GM15510 (cell line): ENCODE measurements around the gene CYP1A1.
A peak's percentile ranks its signal among the peaks of the same experiment; 100 is the strongest.

ENCODE experiments used
- POLR2A ChIP-seq: IDR thresholded peaks from 3 replicates; pipeline ENCODE4 v1.6.1; 2011; ENCODE audit warnings: borderline replicate concordance; ENCODE audit not compliant: insufficient read length; ENCODE audit errors: extremely low read depth

Gene CYP1A1

DNA sequence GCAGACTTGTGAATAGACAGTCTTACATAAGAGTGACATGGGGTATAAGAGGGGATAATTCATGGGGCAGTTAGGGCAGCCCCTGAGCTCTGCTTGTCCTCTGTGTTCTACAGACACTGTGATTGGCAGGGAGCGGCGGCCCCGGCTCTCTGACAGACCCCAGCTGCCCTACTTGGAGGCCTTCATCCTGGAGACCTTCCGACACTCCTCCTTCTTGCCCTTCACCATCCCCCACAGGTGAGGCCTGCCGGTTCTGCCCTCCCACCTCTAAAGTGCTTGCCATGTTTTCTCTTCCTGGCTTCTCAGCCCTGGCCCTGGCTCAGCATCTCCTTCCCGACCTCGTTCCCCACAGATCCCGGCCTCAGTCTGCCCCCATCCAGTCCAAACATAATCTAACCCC lies 26.7 kb upstream of the CYP1A1 start:
- TF ChIP-seq POLR2A, result no peak

- TF ChIP-seq POLR2A, result no peak
Observed at GRCh38 chr15:74750751-74751150, 25.4 kb upstream of the CYP1A1 start.

- no peak for TF ChIP-seq POLR2A
Observed at GRCh38 chr15:74749832-74750231, 24.5 kb upstream of the CYP1A1 start.

DNA sequence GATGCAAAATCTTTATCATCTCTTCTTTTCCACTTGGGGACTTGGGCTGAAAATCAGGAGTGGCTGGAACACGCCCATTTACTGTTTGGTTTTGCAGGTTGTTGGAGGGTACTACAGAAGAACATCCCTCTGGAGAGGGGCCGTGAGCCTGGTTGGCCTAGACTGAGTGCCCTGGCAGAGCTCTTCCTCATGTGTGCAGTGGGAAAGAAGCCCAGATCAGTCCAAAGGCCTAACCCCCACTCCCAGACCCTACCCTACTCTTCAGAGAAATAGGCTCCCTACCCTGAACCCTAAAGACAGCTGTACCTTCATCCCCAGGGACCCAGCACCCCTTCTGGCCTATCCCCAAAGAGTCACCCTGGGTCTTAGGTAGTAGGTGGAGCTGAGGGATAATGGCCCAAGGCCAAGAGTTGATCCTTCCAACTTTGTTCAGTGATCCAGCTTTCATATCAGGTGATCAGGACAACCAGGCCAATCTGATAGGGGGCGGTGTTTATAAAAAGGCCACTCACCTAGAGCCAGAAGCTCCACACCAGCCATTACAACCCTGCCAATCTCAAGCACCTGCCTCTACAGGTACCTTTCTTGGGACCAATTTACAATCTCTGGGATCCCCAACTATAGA lies 23.1 kb upstream of the CYP1A1 start, which contains the start of gene CYP1A2:
Gene CYP1A2 (plus strand): TSS at position 524 of the 625 bp plus-strand sequence. CDS start 894 bp downstream, outside the sequence.
- TF ChIP-seq POLR2A, result no peak

GRCh38 chr15:74746389-74746788 lies 21.1 kb upstream of the CYP1A1 start:
- no peak for TF ChIP-seq POLR2A

- TF ChIP-seq POLR2A, result no peak
Observed at GRCh38 chr15:74742422-74742821, 17.1 kb upstream of the CYP1A1 start.

- TF ChIP-seq POLR2A, result no peak
Observed at GRCh38 chr15:74735305-74735704, 10.0 kb upstream of the CYP1A1 start.

DNA sequence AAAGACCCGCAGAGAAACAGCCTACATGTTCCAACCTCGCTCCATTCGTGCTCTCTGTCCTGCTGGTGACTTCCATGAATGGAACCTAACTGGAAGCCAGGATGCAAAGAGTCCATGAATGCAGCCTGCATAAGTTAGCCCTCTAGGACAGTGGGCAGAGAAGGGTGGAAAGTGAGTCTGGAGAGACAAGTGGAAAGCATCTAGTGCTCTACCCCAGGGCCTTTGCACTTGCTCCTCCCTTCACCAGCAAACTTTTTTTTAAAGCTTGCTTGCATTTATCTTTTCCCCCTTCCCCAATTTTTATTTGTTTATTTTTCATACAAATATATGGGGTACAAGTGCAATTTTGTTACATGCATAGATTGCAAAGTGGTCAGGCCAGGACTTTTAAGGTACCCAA lies 7.9 kb upstream of the CYP1A1 start:
- no peak for TF ChIP-seq POLR2A

- TF ChIP-seq POLR2A, result no peak
Observed at GRCh38 chr15:74732846-74733245, 7.5 kb upstream of the CYP1A1 start.

- TF ChIP-seq POLR2A, result no peak
Observed at GRCh38 chr15:74730619-74731316, 5.4 kb upstream of the CYP1A1 start.

- no peak for TF ChIP-seq POLR2A
Observed at GRCh38 chr15:74727727-74728126, 2.4 kb upstream of the CYP1A1 start.

- no peak for TF ChIP-seq POLR2A
Observed at GRCh38 chr15:74726774-74727164, 1.4 kb upstream of the CYP1A1 start.

- TF ChIP-seq POLR2A, result peak; percentile 12
Observed at GRCh38 chr15:74725845-74726773, 781 bp upstream of the CYP1A1 start.

DNA sequence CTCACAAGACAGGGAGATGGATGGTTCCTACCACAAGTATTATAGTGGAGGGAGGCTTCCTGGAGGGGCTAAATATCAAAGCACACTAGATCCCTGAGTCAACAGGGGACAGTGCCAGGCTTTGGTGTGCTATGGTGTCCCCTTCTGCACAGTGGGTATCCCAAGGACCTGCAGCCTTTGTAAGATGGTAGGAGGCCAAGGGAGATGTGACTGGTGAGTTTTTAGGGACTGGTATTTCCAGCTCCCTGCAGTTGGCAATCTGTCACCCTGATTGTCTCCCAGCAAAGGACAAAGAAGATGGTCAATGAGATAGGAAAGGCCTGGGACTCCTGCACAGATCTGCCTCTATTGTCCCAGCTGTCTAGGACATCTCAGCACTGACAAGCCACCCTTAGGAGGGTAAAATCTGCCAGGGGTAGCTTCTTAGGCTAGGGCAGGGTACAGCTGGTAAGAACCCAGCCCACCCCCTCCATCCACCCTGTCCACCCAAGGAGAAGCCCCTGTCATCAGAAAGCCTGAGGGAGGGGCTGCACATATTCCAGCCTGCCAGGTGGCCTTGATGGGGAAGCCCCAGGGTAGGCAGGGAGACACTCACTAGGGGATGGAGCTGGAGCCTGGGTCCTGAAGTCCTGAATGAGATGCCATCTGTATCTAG lies 631 bp downstream of the CYP1A1 start:
- TF ChIP-seq POLR2A, result no peak
